Stimulated activated CD4-positive, alpha-beta T cell treated with anti-CD3 and anti-CD28 coated beads, Interleukin-1b, Interleukin-23, amount 100 ng/mL, for 24 hours (primary cell): ENCODE measurements around the gene ITPRIP.

Experiments
- DNase-seq, 4 experiments: peaks; one replicate each; pipeline ENCODE4 v3.0.0-alpha.2; 2020; ENCODE audit warnings: low read depth in 4 of 4, low spot score in 1 of 4

Gene ITPRIP

GRCh38 chr10:104326991-104327610 lies 11.2 kb downstream of the ITPRIP start:
- no peak for DNase-seq

GRCh38 chr10:104325436-104326435 lies 12.5 kb downstream of the ITPRIP start:
- DNase-seq, result no peak

- DNase-seq, result no peak
These were observed 13.3 kb downstream of the ITPRIP start for GRCh38 chr10:104324931-104325330.

GRCh38 chr10:104324221-104324686 lies 14.0 kb downstream of the ITPRIP start:
- no peak for DNase-seq

- no peak for DNase-seq
These were observed 14.5 kb downstream of the ITPRIP start for GRCh38 chr10:104323760-104324201.

- no peak for DNase-seq
These were observed 15.2 kb downstream of the ITPRIP start for GRCh38 chr10:104323085-104323484.

- no peak for DNase-seq
These were observed 15.9 kb downstream of the ITPRIP start for GRCh38 chr10:104322416-104322782.

- no peak for DNase-seq
These were observed 16.4 kb downstream of the ITPRIP start for GRCh38 chr10:104321725-104322415.

GRCh38 chr10:104321226-104321625 lies 17.0 kb downstream of the ITPRIP start:
- DNase-seq, result no peak

GRCh38 chr10:104318810-104319741 lies 19.2 kb downstream of the ITPRIP start:
- no peak for DNase-seq

GRCh38 chr10:104318326-104318725 lies 19.9 kb downstream of the ITPRIP start:
- DNase-seq, result no peak

- DNase-seq, result no peak
These were observed 20.5 kb downstream of the ITPRIP start for GRCh38 chr10:104317726-104318299.

GRCh38 chr10:104317269-104317710 lies 21.0 kb downstream of the ITPRIP start:
- no peak for DNase-seq

GRCh38 chr10:104316321-104317099 lies 21.8 kb downstream of the ITPRIP start:
- DNase-seq, result no peak

- no peak for DNase-seq
These were observed 22.8 kb downstream of the ITPRIP start for GRCh38 chr10:104315486-104315921.

- no peak for DNase-seq
These were observed 23.4 kb downstream of the ITPRIP start for GRCh38 chr10:104314591-104315485.

- DNase-seq, result no peak
These were observed 27.0 kb downstream of the ITPRIP start for GRCh38 chr10:104311184-104311720.
